C4-2B (cell line): Measurements from ENCODE around the gene ARHGAP5.

Experiments
- H3K27ac ChIP-seq: fragments of 450-650 bp; 2 replicates; pipeline ENCODE4 v1.5.1; 2017
- CTCF ChIP-seq: fragments of 450-650 bp; conservative IDR thresholded peaks from 2 replicates; pipeline ENCODE4 v1.5.1; 2017; ENCODE audit warnings: mild to moderate bottlenecking
- ZFX ChIP-seq: fragments of 450-650 bp; IDR thresholded peaks from 2 replicates; pipeline ENCODE4 v1.6.1; 2017

Gene ARHGAP5

GRCh38 chr14:32167907-32168306 is 90.8 kb downstream of the ARHGAP5 start:
- TF ChIP-seq ZFX = no peak
- TF ChIP-seq CTCF = no peak
- no peak overlapping the region for H3K27ac ChIP-seq

- no peak overlapping the region for H3K27ac ChIP-seq
- no peak for TF ChIP-seq CTCF
- no peak for TF ChIP-seq ZFX
Measured at GRCh38 chr14:32169191-32169590, 92.1 kb downstream of the ARHGAP5 start.

- no peak overlapping the region for H3K27ac ChIP-seq
- TF ChIP-seq ZFX = no peak
- no peak for TF ChIP-seq CTCF
Measured at GRCh38 chr14:32171469-32171868, 94.4 kb downstream of the ARHGAP5 start.

GRCh38 chr14:32183151-32184058 is 106.3 kb downstream of the ARHGAP5 start:
- TF ChIP-seq ZFX = no peak
- TF ChIP-seq CTCF = no peak
- no peak overlapping the region for H3K27ac ChIP-seq

GRCh38 chr14:32185097-32185496 is 108.0 kb downstream of the ARHGAP5 start:
- TF ChIP-seq CTCF (no peak), ZFX (no peak)
- H3K27ac ChIP-seq = no peak overlapping the region

GRCh38 chr14:32186248-32186647 is 109.1 kb downstream of the ARHGAP5 start:
- TF ChIP-seq ZFX = no peak
- TF ChIP-seq CTCF = no peak
- H3K27ac ChIP-seq = no peak overlapping the region

- TF ChIP-seq CTCF (no peak), ZFX (no peak)
Measured at GRCh38 chr14:32189811-32190210, 112.7 kb downstream of the ARHGAP5 start.

More at GRCh38 chr14:32189811-32190210, 112.7 kb downstream of the ARHGAP5 start:
- no peak overlapping the region for H3K27ac ChIP-seq
